C4-2B (cell line): ENCODE data around the gene CBX5.

Experiments
- CTCF ChIP-seq: fragments of 450-650 bp; conservative IDR thresholded peaks from 2 replicates; pipeline ENCODE4 v1.5.1; 2017; ENCODE audit warnings: mild to moderate bottlenecking
- ZFX ChIP-seq: fragments of 450-650 bp; IDR thresholded peaks from 2 replicates; pipeline ENCODE4 v1.6.1; 2017

- no peak for TF ChIP-seq CTCF
- TF ChIP-seq ZFX = no peak
Observed at GRCh38 chr12:54197010-54197409, 82.9 kb downstream of the CBX5 start.
